ENCODE measurements around the gene ADAMTSL2. TPM values are rescaled to one million over a fixed set of nuclear protein-coding genes. Genes with fewer than 3 reads are reported as not detected.

The ADAMTSL2 gene
- total and polyA plus RNA-seq, 2 experiments from 2014 or later, result 1.5 to 2.2 TPM

GRCh38 chr9:133604214-133604613 is 69.7 kb downstream of the ADAMTSL2 start:
- Histone ChIP-seq H4K20me1 (ENCODE audit: insufficient read depth, poor library complexity, severe bottlenecking) (no peaks in the 10 kb centered on the region), H3K9me2 (replicated peaks; ENCODE audit: insufficient read depth) (no peaks in the 10 kb centered on the region), H3K4me3 (no peak overlapping the region), H2AFZ (no peak overlapping the region), H3K27ac (no peak overlapping the region), H3K9me3 (ENCODE audit: low read depth) (no peaks in the 10 kb centered on the region), H3K27me3 (peaks cover 15% of the 10 kb centered on the region), H3K79me2 (no peaks in the 10 kb centered on the region), H3K36me3 (replicated peaks; ENCODE audit: insufficient read depth, low read depth) (no peaks in the 10 kb centered on the region), H3K4me2 (no peak overlapping the region), H3K4me1 (ENCODE audit: insufficient read depth) (no peaks in the 10 kb centered on the region)
- peak; percentile 13 for TF ChIP-seq CTCF (IDR thresholded peaks at IDR 0.05; ENCODE audit: poor library complexity)
- no peak for TF ChIP-seq EZH2 (IDR thresholded peaks at IDR 0.05; ENCODE audit: borderline replicate concordance)
- no peak for TF ChIP-seq EZH2phosphoT487 (IDR thresholded peaks at IDR 0.05; ENCODE audit: low read depth, severe bottlenecking, unreplicated experiment)
- DNase-seq (ENCODE audit: low spot score), result no peak
- 39% methylated on average over 5 of the region's 5 CpGs for WGBS (ENCODE audit: low lambda C conversion rate, missing lambda C conversion rate)

DNA sequence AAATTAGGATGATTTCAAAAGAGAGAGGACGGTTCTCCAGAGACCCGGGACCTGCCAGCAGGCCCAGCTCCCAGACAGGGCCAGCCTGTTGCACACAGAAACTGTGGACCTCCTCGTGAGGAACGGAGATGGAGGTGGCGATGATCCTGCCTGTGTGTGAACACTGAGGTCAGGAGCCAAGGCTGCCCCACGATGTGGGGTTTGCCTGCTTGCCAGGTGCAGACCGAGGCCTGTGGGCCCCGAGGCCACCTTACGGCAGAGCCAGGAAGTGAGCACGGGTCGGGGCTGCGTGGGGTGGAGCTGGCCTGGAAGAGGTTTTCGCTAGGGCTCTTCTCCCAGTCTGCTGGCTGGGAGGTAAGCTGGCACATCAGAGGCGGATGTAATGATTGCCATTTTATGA is 70.4 kb downstream of the ADAMTSL2 start:
- H3K79me2 ChIP-seq, result no peaks in the 10 kb centered on the region
- no peaks in the 10 kb centered on the region for H4K20me1 ChIP-seq (ENCODE audit: insufficient read depth, poor library complexity, severe bottlenecking)
- H3K4me1 ChIP-seq (ENCODE audit: insufficient read depth), result no peaks in the 10 kb centered on the region
- H3K27me3 ChIP-seq, result peaks cover 21% of the 10 kb centered on the region
- H3K4me2 ChIP-seq, result no peak overlapping the region
- no peak for TF ChIP-seq CTCF (IDR thresholded peaks at IDR 0.05; ENCODE audit: poor library complexity)
- TF ChIP-seq EZH2 (IDR thresholded peaks at IDR 0.05; ENCODE audit: borderline replicate concordance), result no peak
- TF ChIP-seq EZH2phosphoT487 (IDR thresholded peaks at IDR 0.05; ENCODE audit: low read depth, severe bottlenecking, unreplicated experiment), result no peak
- no peak for DNase-seq (ENCODE audit: low spot score)
- H3K4me3 ChIP-seq, result no peak overlapping the region
- no peak overlapping the region for H3K27ac ChIP-seq
- no peaks in the 10 kb centered on the region for H3K9me2 ChIP-seq (replicated peaks; ENCODE audit: insufficient read depth)
- WGBS (ENCODE audit: low lambda C conversion rate, missing lambda C conversion rate), result 77% methylated on average over 14 of the region's 14 CpGs
- H3K36me3 ChIP-seq (replicated peaks; ENCODE audit: insufficient read depth, low read depth), result no peaks in the 10 kb centered on the region
- no peak overlapping the region for H2AFZ ChIP-seq
- no peaks in the 10 kb centered on the region for H3K9me3 ChIP-seq (ENCODE audit: low read depth)

DNA sequence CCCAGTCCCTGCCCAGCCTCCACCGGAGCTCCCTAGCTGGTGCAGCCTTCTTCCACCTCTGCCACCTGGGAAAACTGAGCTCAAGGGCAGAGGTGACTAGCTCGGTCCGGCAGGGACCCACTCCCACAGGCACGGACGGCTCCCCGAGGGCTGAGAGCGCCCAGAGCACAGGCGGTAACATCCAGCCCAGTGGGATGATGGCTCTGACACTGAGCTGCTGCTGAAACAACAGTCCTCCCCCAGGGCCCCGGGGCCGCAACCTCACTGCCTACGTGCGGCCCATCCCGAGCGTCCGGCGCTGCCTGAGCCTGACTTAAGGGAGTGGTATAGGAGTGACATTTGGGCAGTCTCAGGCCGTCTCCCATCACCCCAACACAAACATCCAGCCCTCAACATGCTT is 70.9 kb downstream of the ADAMTSL2 start:
- Histone ChIP-seq H3K4me3 (no peak overlapping the region), H3K4me1 (ENCODE audit: insufficient read depth) (no peaks in the 10 kb centered on the region), H3K4me2 (no peak overlapping the region), H3K36me3 (replicated peaks; ENCODE audit: insufficient read depth, low read depth) (no peaks in the 10 kb centered on the region), H3K27me3 (peaks cover 22% of the 10 kb centered on the region), H3K9me3 (ENCODE audit: low read depth) (no peaks in the 10 kb centered on the region), H3K27ac (no peak overlapping the region), H2AFZ (no peak overlapping the region), H4K20me1 (ENCODE audit: insufficient read depth, poor library complexity, severe bottlenecking) (no peaks in the 10 kb centered on the region), H3K79me2 (no peaks in the 10 kb centered on the region), H3K9me2 (replicated peaks; ENCODE audit: insufficient read depth) (no peaks in the 10 kb centered on the region)
- 95% methylated on average over 16 of the region's 17 CpGs for WGBS (ENCODE audit: low lambda C conversion rate, missing lambda C conversion rate)
- DNase-seq (ENCODE audit: low spot score), result no peak
- no peak for TF ChIP-seq CTCF (IDR thresholded peaks at IDR 0.05; ENCODE audit: poor library complexity)
- TF ChIP-seq EZH2phosphoT487 (IDR thresholded peaks at IDR 0.05; ENCODE audit: low read depth, severe bottlenecking, unreplicated experiment), result no peak
- TF ChIP-seq EZH2 (IDR thresholded peaks at IDR 0.05; ENCODE audit: borderline replicate concordance), result no peak

All from hepatocyte (in vitro differentiated cells).